SK-N-SH (cell line): Measurements from ENCODE around the gene LPCAT3. TPM values are rescaled to one million over a fixed set of nuclear protein-coding genes. Genes with fewer than 3 reads are reported as not detected.

Experiments
- CTCF ChIA-PET: fragments of 300-600, 350-600 bp; formaldehyde crosslinking; extraction: SDS; loops from one replicate; lab custom pipeline; 2021; lab: Yijun Ruan, JAX
- POLR2A ChIA-PET: fragments of 350-600 bp; sonication (Branson Sonifier 250); formaldehyde crosslinking; extraction: SDS; loops from one replicate; lab custom pipeline; 2020; ENCODE audit warnings: antibody characterized with exemption, inconsistent platforms; lab: Yijun Ruan, JAX
- DNase-seq: peaks from one replicate; pipeline ENCODE4 v3.0.0; 2012
- H2AFZ ChIP-seq: fragments of 200-600 bp; sonication (generic); 2 replicates; pipeline ENCODE4 v1.8.1; 2016; ENCODE audit warnings: antibody characterized with exemption, mild to moderate bottlenecking, low read depth
- H3F3A ChIP-seq: fragments of 200-600 bp; sonication (generic); replicated peaks from 2 replicates; pipeline ENCODE3; 2016; ENCODE audit warnings: antibody characterized with exemption, mild to moderate bottlenecking; ENCODE audit not compliant: insufficient read depth
- H3K27ac ChIP-seq, 2 experiments: fragments of 200-500 bp in 1 of 2; fragments of 200-600 bp in 1 of 2; sonication (Bioruptor generic) in 1 of 2; sonication (generic), shearing (Covaris generic) in 1 of 2; 2 replicates each; pipeline versions ENCODE4 v1.5.1 to v1.6.1; 2014 to 2016; ENCODE audit warnings: low read depth in 2 of 2, inconsistent platforms in 1 of 2, low read length in 1 of 2, mild to moderate bottlenecking in 1 of 2, mixed read lengths in 1 of 2
- H3K27me3 ChIP-seq: fragments of 200-600 bp; sonication (generic), shearing (Covaris generic); 2 replicates; pipeline ENCODE4 v1.6.1; 2016; ENCODE audit warnings: mixed run types; ENCODE audit not compliant: insufficient read depth
- H3K36me3 ChIP-seq, 2 experiments: fragments of 200-500 bp in 1 of 2; fragments of 200-600 bp in 1 of 2; sonication (Bioruptor generic) in 1 of 2; sonication (generic) in 1 of 2; replicated peaks in 1 of 2; 2 replicates each; pipeline versions ENCODE3 to v1.5.1; 2014 to 2016; ENCODE audit warnings: low read length in 1 of 2, mild to moderate bottlenecking in 1 of 2; ENCODE audit not compliant: insufficient read depth in 2 of 2, control insufficient read depth in 1 of 2
- H3K4me1 ChIP-seq, 2 experiments: fragments of 200-500 bp in 1 of 2; fragments of 200-600 bp in 1 of 2; sonication (Bioruptor generic) in 1 of 2; sonication (generic), shearing (Covaris generic) in 1 of 2; 2 replicates each; pipeline versions ENCODE4 v1.5.1 to v1.6.1; 2014 to 2016; ENCODE audit warnings: low read depth in 1 of 2, low read length in 1 of 2, mixed run types in 1 of 2; ENCODE audit not compliant: insufficient read depth in 2 of 2, control insufficient read depth in 1 of 2
- H3K4me2 ChIP-seq: fragments of 200-600 bp; sonication (generic), shearing (Covaris generic); 2 replicates; pipeline ENCODE4 v1.6.1; 2017; ENCODE audit warnings: mixed run types
- H3K4me3 ChIP-seq, 2 experiments: fragments of 200-500 bp in 1 of 2; fragments of 200-600 bp in 1 of 2; sonication (Bioruptor generic) in 1 of 2; sonication (generic), shearing (Covaris generic) in 1 of 2; 2 replicates each; pipeline versions ENCODE4 v1.5.1 to v1.8.1; 2014 to 2016; ENCODE audit warnings: low read depth in 2 of 2, inconsistent platforms in 1 of 2, low read length in 1 of 2, mild to moderate bottlenecking in 1 of 2, mixed read lengths in 1 of 2, moderate library complexity in 1 of 2
- H3K79me2 ChIP-seq: fragments of 200-600 bp; sonication (generic); 2 replicates; pipeline ENCODE4 v1.8.1; 2017; ENCODE audit warnings: mild to moderate bottlenecking; ENCODE audit not compliant: insufficient read depth
- H3K9ac ChIP-seq: fragments of 200-600 bp; sonication (generic); 2 replicates; pipeline ENCODE4 v1.6.1; 2017; ENCODE audit warnings: mixed run types
- H3K9me2 ChIP-seq: fragments of 200-600 bp; sonication (generic); 2 replicates; pipeline ENCODE4 v1.6.1; 2017; ENCODE audit warnings: mixed run types
- H3K9me3 ChIP-seq: fragments of 200-600 bp; sonication (generic); 2 replicates; pipeline ENCODE4 v1.6.1; 2017; ENCODE audit warnings: mixed run types, mild to moderate bottlenecking, moderate library complexity
- H4K20me1 ChIP-seq: fragments of 200-600 bp; sonication (generic); 2 replicates; pipeline ENCODE4 v1.6.1; 2017; ENCODE audit warnings: mild to moderate bottlenecking, mixed run types; ENCODE audit not compliant: insufficient read depth
- EP300 ChIP-seq, 2 experiments: IDR thresholded peaks; 2 replicates each; pipeline versions ENCODE4 v1.4.0 to v1.6.1; 2012; ENCODE audit warnings: borderline replicate concordance in 1 of 2, low read depth in 1 of 2, low read length in 1 of 2
- EZH2phosphoT487 ChIP-seq: fragments of 200-600 bp; sonication (generic); IDR thresholded peaks from 2 replicates; pipeline ENCODE4 v1.6.1; 2017; ENCODE audit warnings: low read depth, mixed run types, mild to moderate bottlenecking, antibody characterized with exemption, moderate library complexity, borderline replicate concordance
- FOXJ3 ChIP-seq: sonication (generic); formaldehyde crosslinking; IDR thresholded peaks from 2 replicates; pipeline ENCODE4 v1.5.1; 2020; ENCODE audit warnings: mild to moderate bottlenecking, missing genetic modification reagents
- FOXM1 ChIP-seq: IDR thresholded peaks from 2 replicates; pipeline ENCODE4 v1.4.0; 2012; ENCODE audit warnings: low read depth, mild to moderate bottlenecking
- GABPA ChIP-seq: IDR thresholded peaks from 2 replicates; pipeline ENCODE4 v1.4.0; 2012; ENCODE audit warnings: low read depth, mild to moderate bottlenecking
- NFIC ChIP-seq: IDR thresholded peaks from 2 replicates; pipeline ENCODE4 v1.4.0; 2012; ENCODE audit warnings: borderline replicate concordance
- NRF1 ChIP-seq: IDR thresholded peaks from 2 replicates; pipeline ENCODE4 v1.6.1; 2012; ENCODE audit warnings: low read depth, mild to moderate bottlenecking, low read length
- POLR2AphosphoS5 ChIP-seq: IDR thresholded peaks from 2 replicates; pipeline ENCODE4 v1.6.1; 2012; ENCODE audit warnings: low read depth, low read length
- RFX5 ChIP-seq: IDR thresholded peaks from 2 replicates; pipeline ENCODE4 v1.6.1; 2012; ENCODE audit warnings: mild to moderate bottlenecking, improper control_type of control experiment, low read length
- RXRA ChIP-seq: IDR thresholded peaks from 2 replicates; pipeline ENCODE4 v1.4.0; 2012; ENCODE audit warnings: low read depth, mild to moderate bottlenecking, borderline replicate concordance
- SMC3 ChIP-seq: IDR thresholded peaks from 2 replicates; pipeline ENCODE4 v1.6.1; 2012; ENCODE audit warnings: low read depth, low read length, improper control_type of control experiment
- TCF12 ChIP-seq: IDR thresholded peaks from 2 replicates; pipeline ENCODE4 v1.4.0; 2012
- TEAD4 ChIP-seq: IDR thresholded peaks from 2 replicates; pipeline ENCODE4 v1.4.0; 2012; ENCODE audit warnings: mild to moderate bottlenecking, borderline replicate concordance; ENCODE audit not compliant: insufficient read depth
- WGBS: methylation state at CpG from one replicate; pipeline ENCODE4 v1.1.6; 2017; ENCODE audit warnings: low lambda C conversion rate; 5-methylcytosine and 5-hydroxymethylcytosine counted together
- polyA plus RNA-seq, 3 experiments: library from polyadenylated mRNA; depleted of rRNA; stranded (reverse); fragments of >200 nt; gene quantifications; 2 replicates each; pipeline ENCODE4 v1.2.3, GENCODE V29; 2012
- TF ChIP-seq, protein P1 (sequence below): IDR thresholded peaks from 2 replicates; pipeline ENCODE4 v1.4.0; 2012; ENCODE audit warnings: low read depth, borderline replicate concordance
- TF ChIP-seq, protein P2 (sequence below): IDR thresholded peaks from 2 replicates; pipeline ENCODE4 v1.4.0; 2012; ENCODE audit warnings: low read depth, borderline replicate concordance
- TF ChIP-seq, protein P3 (sequence below): fragments of 150-350 bp; IDR thresholded peaks from 2 replicates; pipeline ENCODE4 v1.6.1; 2016; ENCODE audit warnings: mild to moderate bottlenecking, low read depth, low read length
- TF ChIP-seq, protein P4 (sequence below): IDR thresholded peaks from 2 replicates; pipeline ENCODE4 v1.4.0; 2012; ENCODE audit warnings: low read depth

The LPCAT3 gene
- polyA plus RNA-seq, 1 of the 3 experiments (the other 2 are of a cell fraction), result 23.8 TPM

DNA sequence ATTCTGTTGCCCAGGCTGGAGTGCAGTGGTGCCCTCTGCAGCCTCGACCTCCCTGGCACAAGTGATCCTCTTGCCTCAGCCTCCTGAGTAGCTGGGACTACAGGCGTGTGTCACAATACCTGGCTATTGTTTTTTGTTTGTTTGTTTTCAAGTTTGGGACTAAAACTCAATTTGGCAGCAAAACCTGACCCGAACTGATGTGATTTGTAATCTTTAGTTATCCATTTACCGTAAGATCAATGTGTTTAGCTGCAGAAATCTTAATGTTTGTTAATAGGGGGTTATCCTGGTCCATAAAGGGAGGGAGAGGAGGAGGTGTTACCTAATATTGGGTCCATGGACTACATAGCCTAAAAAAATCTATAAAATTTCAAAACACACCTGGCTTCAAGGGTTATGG lies 41.5 kb upstream of the LPCAT3 start:
- Histone ChIP-seq H3K27ac (no peak overlapping the region), H3K27me3 (peaks cover 27% of the 10 kb centered on the region; the same call in 1 of the 2 replicates), H3K9me3 (no peaks in the 10 kb centered on the region), H3K9me2 (no peaks in the 10 kb centered on the region), H2AFZ (no peak overlapping the region), H3K4me2 (no peak overlapping the region), H3K36me3 (no peaks in the 10 kb centered on the region), H3F3A (no peaks in the 10 kb centered on the region), H3K4me3 (no peak overlapping the region), H3K79me2 (no peaks in the 10 kb centered on the region), H3K4me1 (no peaks in the 10 kb centered on the region), H4K20me1 (no peaks in the 10 kb centered on the region), H3K9ac (no peak overlapping the region)
- ChIA-PET CTCF (interaction anchor here (1.0 to 1.7 kb wide), 9 partner anchors 9 to 52 kb away, joined by 3 to 11 read pairs (median 3); partner anchors contain the start of genes C1R, C1RL and LPCAT3), POLR2A (interaction anchor here (0.7 kb wide), 1 partner anchor 84 kb away, joined by 7 read pairs; no protein-coding TSS in a partner anchor)
- WGBS, result 70% methylated on average over 4 of the region's 4 CpGs
- no peak for DNase-seq
- TF ChIP-seq, protein P1, sequence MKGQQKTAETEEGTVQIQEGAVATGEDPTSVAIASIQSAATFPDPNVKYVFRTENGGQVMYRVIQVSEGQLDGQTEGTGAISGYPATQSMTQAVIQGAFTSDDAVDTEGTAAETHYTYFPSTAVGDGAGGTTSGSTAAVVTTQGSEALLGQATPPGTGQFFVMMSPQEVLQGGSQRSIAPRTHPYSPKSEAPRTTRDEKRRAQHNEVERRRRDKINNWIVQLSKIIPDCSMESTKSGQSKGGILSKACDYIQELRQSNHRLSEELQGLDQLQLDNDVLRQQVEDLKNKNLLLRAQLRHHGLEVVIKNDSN, result no peak
- no peak for TF ChIP-seq EP300 (IDR thresholded peaks at IDR 0.05; ENCODE audit: borderline replicate concordance in 1 of 2, low read depth in 1 of 2, low read length in 1 of 2)
- no peak for TF ChIP-seq TEAD4
- no peak for TF ChIP-seq NFIC

DNA sequence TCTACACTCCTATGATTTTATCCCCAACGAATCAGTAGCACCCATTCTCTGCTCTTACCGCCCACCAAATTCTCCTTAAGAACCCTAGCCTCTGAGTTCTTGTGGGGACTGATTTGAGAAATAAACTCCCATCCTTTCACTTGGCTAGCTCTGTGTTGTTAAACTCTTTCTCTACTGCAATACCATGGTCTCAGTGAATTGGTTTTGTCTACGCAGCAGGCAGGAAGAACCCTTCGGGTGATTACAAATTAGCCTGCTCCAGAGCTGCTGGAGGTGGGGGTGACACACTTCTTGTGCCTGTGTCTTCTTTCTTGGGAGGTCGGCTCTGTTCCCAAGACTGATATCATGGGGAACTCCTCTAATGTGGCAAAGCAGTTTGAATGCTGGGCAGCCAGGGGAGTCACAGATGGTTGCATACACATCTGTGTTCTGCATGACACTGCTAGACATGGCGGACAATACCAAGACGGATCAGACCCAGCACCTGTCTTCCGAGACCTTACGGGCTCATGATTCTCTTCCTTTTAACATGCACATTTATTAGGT lies 40.6 kb upstream of the LPCAT3 start:
- Histone ChIP-seq H3K9ac (no peak overlapping the region), H3K36me3 (no peaks in the 10 kb centered on the region), H3F3A (no peaks in the 10 kb centered on the region), H3K27ac (no peak overlapping the region), H3K4me1 (no peaks in the 10 kb centered on the region), H3K4me3 (no peak overlapping the region), H3K9me3 (no peaks in the 10 kb centered on the region), H3K27me3 (peaks cover 35% of the 10 kb centered on the region; the same call in 1 of the 2 replicates), H2AFZ (no peak overlapping the region), H4K20me1 (no peaks in the 10 kb centered on the region), H3K4me2 (no peak overlapping the region), H3K79me2 (no peaks in the 10 kb centered on the region), H3K9me2 (no peaks in the 10 kb centered on the region)
- 81% methylated on average over 9 of the region's 9 CpGs for WGBS
- ChIA-PET CTCF (interaction anchor here (1.1 to 1.5 kb wide), 2 partner anchors 16 to 96 kb away, joined by 3 to 5 read pairs; no protein-coding TSS in a partner anchor), POLR2A (no interaction called here)
- no peak for DNase-seq
- TF ChIP-seq, protein P2, sequence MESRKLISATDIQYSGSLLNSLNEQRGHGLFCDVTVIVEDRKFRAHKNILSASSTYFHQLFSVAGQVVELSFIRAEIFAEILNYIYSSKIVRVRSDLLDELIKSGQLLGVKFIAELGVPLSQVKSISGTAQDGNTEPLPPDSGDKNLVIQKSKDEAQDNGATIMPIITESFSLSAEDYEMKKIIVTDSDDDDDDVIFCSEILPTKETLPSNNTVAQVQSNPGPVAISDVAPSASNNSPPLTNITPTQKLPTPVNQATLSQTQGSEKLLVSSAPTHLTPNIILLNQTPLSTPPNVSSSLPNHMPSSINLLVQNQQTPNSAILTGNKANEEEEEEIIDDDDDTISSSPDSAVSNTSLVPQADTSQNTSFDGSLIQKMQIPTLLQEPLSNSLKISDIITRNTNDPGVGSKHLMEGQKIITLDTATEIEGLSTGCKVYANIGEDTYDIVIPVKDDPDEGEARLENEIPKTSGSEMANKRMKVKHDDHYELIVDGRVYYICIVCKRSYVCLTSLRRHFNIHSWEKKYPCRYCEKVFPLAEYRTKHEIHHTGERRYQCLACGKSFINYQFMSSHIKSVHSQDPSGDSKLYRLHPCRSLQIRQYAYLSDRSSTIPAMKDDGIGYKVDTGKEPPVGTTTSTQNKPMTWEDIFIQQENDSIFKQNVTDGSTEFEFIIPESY, result no peak
- TF ChIP-seq RFX5 (no peak), GABPA (no peak), SMC3 (no peak), RXRA (no peak), EZH2phosphoT487 (no peak), TCF12 (no peak), NRF1 (no peak), FOXM1 (no peak), POLR2AphosphoS5 (no peak), FOXJ3 (CRISPR knock-in tag) (no peak)
- TF ChIP-seq, protein P3, sequence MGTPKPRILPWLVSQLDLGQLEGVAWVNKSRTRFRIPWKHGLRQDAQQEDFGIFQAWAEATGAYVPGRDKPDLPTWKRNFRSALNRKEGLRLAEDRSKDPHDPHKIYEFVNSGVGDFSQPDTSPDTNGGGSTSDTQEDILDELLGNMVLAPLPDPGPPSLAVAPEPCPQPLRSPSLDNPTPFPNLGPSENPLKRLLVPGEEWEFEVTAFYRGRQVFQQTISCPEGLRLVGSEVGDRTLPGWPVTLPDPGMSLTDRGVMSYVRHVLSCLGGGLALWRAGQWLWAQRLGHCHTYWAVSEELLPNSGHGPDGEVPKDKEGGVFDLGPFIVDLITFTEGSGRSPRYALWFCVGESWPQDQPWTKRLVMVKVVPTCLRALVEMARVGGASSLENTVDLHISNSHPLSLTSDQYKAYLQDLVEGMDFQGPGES, result no peak
- TF ChIP-seq, protein P1, result no peak
- TF ChIP-seq, protein P4, sequence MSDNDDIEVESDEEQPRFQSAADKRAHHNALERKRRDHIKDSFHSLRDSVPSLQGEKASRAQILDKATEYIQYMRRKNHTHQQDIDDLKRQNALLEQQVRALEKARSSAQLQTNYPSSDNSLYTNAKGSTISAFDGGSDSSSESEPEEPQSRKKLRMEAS, result no peak
